RPMI8226 (cell line): ENCODE results near the gene GJB6.
A peak's percentile ranks its signal among the peaks of the same experiment; 100 is the strongest.

Experiments
- DNase-seq: peaks from one replicate; pipeline ENCODE4 v3.0.0-alpha.2; 2015

GJB6 gene

GRCh38 chr13:20182231-20182846 lies 49.8 kb downstream of the GJB6 start:
- DNase-seq, result peak; percentile 60

DNA sequence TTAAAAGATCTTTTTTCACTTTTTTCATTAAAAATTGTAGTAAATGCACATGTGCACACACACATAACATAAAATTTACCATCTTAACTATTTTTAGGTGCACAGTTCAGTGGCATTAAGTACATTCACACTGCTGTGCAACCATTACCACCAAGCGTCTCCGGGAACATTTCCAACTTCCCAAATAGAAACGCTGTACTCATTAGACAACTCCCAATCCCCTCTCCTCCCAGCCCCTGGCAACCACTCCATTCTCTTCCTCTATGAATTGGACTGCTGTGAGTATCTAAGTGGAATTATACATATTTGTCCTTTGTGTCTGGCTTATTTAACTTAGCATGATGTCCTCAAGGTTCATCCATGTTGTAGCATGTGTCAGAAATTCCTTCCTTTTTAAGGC lies 50.9 kb downstream of the GJB6 start:
- no peak for DNase-seq

DNA sequence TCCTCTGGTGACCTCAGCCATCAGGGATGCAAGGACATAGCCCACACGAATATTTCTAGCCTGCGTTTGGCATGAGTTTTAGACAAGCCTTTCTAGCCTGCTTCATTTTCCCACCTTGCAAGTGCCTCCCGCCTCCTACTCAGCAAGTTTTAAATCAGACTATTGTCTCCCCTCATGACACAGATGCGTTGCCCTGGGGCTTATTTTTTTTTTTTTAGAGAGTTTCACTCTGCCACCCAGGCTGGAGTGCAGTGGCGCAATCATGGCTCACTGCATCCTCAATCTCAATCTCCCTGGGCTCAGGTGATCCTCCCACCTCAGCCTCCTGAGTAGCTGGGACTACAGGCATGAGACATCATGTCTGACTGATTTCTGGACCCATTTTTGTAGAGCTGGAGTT lies 54.0 kb downstream of the GJB6 start:
- no peak for DNase-seq

DNA sequence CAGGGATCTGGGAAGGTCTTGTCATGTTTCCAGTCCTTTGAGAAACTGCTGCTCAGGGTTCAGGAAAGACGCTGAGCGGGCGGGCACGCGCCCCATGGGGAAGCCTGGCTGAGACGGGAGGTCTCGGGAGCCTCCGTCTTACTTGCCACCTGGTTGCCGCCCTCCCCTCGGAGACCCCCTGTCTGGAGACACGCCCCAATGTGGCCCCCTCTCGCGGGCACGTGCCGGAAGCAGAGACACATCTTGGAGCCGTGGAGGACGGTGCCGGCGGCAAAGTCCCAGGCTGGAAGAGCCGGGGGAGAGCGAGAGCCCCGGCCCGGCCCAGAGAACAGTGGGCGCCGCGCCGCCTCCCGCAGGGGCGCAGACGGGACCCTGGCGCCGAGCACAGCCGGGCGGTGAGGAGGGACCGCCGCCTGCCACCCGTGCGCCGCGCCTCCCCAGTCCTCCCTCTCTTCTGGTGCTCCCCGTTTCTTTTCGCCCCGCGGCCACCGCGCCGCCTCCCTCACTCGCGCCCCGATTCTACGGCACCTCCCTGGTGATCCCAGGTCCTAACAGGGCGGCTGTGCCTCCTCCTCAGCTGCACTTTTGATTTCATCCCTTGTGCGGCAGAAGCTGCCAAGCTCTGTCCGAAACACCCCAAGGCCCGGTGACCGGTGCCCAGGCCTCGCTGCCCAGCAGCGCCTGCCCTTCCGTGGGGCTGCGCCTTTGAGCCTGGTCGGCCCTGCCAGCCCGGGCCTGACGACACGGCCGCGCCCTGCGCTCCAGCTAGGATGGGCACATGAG lies 54.9 kb downstream of the GJB6 start:
- DNase-seq, result no peak

GRCh38 chr13:20175907-20176652 lies 56.0 kb downstream of the GJB6 start:
- DNase-seq, result no peak

- no peak for DNase-seq
Measured at GRCh38 chr13:20175406-20175794, 56.7 kb downstream of the GJB6 start.

- DNase-seq, result peak; percentile 82
Measured at GRCh38 chr13:20174656-20175405, 57.3 kb downstream of the GJB6 start.

GRCh38 chr13:20173116-20173746 lies 58.9 kb downstream of the GJB6 start:
- no peak for DNase-seq
